Astrocyte (in vitro differentiated cells and primary cell): ENCODE data around the gene APBA2. TPM values are rescaled to one million over a fixed set of nuclear protein-coding genes. Genes with fewer than 3 reads are reported as not detected.

Source experiments
- DNase-seq: peaks from one replicate; pipeline ENCODE4 v3.0.0-alpha.2; 2010; ENCODE audit warnings: low read depth
- FAIRE-seq: peaks from 2 replicates; lab custom pipeline; 2011; peaks lifted over from hg19 to GRCh38; lab: Jason Lieb, UNC
- H2AFZ ChIP-seq: 2 replicates; pipeline ENCODE4 v1.6.0; 2012; ENCODE audit warnings: low read depth, low read length, inconsistent platforms
- H3K27ac ChIP-seq: 2 replicates; pipeline ENCODE4 v1.5.1; 2011; ENCODE audit warnings: low read depth, low read length, inconsistent platforms
- H3K27me3 ChIP-seq: 2 replicates; pipeline ENCODE4 v1.6.0; 2011; ENCODE audit warnings: low read length, inconsistent platforms; ENCODE audit not compliant: insufficient read depth
- H3K36me3 ChIP-seq: 2 replicates; pipeline ENCODE4 v1.5.1; 2011; ENCODE audit warnings: low read length, inconsistent platforms; ENCODE audit not compliant: insufficient read depth
- H3K4me1 ChIP-seq: 2 replicates; pipeline ENCODE4 v1.5.1; 2011; ENCODE audit warnings: low read length, inconsistent platforms; ENCODE audit not compliant: insufficient read depth
- H3K4me2 ChIP-seq: 2 replicates; pipeline ENCODE4 v1.6.0; 2012; ENCODE audit warnings: low read length, inconsistent platforms
- H3K4me3 ChIP-seq: 2 replicates; pipeline ENCODE4 v1.5.1; 2011; ENCODE audit warnings: low read depth, mild to moderate bottlenecking, low read length, inconsistent platforms; ENCODE audit not compliant: insufficient read depth
- H3K79me2 ChIP-seq: 2 replicates; pipeline ENCODE4 v1.6.0; 2012; ENCODE audit warnings: mild to moderate bottlenecking, low read length, inconsistent platforms; ENCODE audit not compliant: insufficient read depth
- H3K9ac ChIP-seq: 2 replicates; pipeline ENCODE4 v1.6.0; 2012; ENCODE audit warnings: mild to moderate bottlenecking, low read length, inconsistent platforms
- H3K9me3 ChIP-seq: 2 replicates; pipeline ENCODE4 v1.5.1; 2012; ENCODE audit warnings: low read depth, mild to moderate bottlenecking, low read length, inconsistent platforms; ENCODE audit not compliant: insufficient read depth
- H4K20me1 ChIP-seq: 2 replicates; pipeline ENCODE4 v1.6.0; 2012; ENCODE audit warnings: low read length, inconsistent platforms; ENCODE audit not compliant: insufficient read depth
- H3K27ac Mint-ChIP-seq: one replicate; pipeline ENCODE4 v1.8.0; 2021; ENCODE audit warnings: mild to moderate bottlenecking, mixed read lengths; ENCODE audit not compliant: unreplicated experiment
- H3K27me3 Mint-ChIP-seq: one replicate; pipeline ENCODE4 v1.8.0; 2021; ENCODE audit warnings: low read depth, mixed read lengths; ENCODE audit not compliant: unreplicated experiment
- H3K36me3 Mint-ChIP-seq: one replicate; pipeline ENCODE4 v1.8.0; 2021; ENCODE audit warnings: low read depth, mixed read lengths; ENCODE audit not compliant: unreplicated experiment
- H3K4me1 Mint-ChIP-seq: one replicate; pipeline ENCODE4 v1.8.0; 2021; ENCODE audit warnings: low read depth, mixed read lengths; ENCODE audit not compliant: unreplicated experiment
- H3K4me3 Mint-ChIP-seq: one replicate; pipeline ENCODE4 v1.8.0; 2021; ENCODE audit warnings: mild to moderate bottlenecking, moderate library complexity, mixed read lengths; ENCODE audit not compliant: unreplicated experiment
- H3K9me3 Mint-ChIP-seq: one replicate; pipeline ENCODE4 v1.8.0; 2021; ENCODE audit warnings: mild to moderate bottlenecking, mixed read lengths; ENCODE audit not compliant: unreplicated experiment
- CTCF ChIP-seq: IDR thresholded peaks from 2 replicates; pipeline ENCODE4 v1.5.1; 2011; ENCODE audit warnings: low read depth, mild to moderate bottlenecking, inconsistent platforms, low read length, moderate library complexity; ENCODE audit not compliant: insufficient read depth
- EZH2 ChIP-seq: IDR thresholded peaks from 2 replicates; pipeline ENCODE4 v1.6.1; 2012; ENCODE audit warnings: mild to moderate bottlenecking, low read length, inconsistent platforms; ENCODE audit not compliant: insufficient read depth
- total RNA-seq: library from RNA; stranded (reverse); gene quantifications from 2 replicates; pipeline ENCODE4 v1.2.1, GENCODE V29; 2021

APBA2 gene
- total RNA-seq, 1 donor from 2014 or later, result 15.2 TPM

DNA sequence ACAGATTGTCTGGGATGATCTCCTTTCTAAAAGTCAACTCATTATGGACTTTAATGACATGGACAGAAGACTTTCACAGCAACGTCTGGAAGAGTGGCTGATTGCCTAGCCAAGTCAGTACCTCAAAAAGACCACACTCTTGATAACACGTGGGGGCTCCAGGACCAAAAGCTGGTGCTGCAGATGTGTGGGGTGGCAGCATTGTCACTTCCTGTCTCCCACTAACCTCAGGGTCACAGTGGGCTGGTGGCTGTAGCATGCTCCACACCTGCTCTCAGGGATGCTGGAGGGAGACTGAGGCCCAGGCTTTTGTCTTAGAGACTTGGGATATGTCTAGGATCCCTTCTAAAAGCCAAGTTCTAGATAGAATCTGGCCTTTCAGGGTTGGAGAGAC lies 118.1 kb downstream of the APBA2 start:
- FAIRE-seq (no peak), DNase-seq (no peak)
- TF ChIP-seq EZH2 (no peak), CTCF (no peak)
- Histone ChIP-seq H2AFZ (no peak overlapping the region), H3K27me3 (no peaks in the 10 kb centered on the region), H3K4me1 (no peaks in the 10 kb centered on the region), H3K9ac (no peak overlapping the region), H3K27ac (no peak overlapping the region), H3K9me3 (no peaks in the 10 kb centered on the region), H3K36me3 (no peaks in the 10 kb centered on the region), H3K79me2 (no peaks in the 10 kb centered on the region), H3K4me2 (no peak overlapping the region), H4K20me1 (no peaks in the 10 kb centered on the region), H3K4me3 (no peak overlapping the region)
- peaks cover 4% of the 10 kb centered on the region for H3K9me3 Mint-ChIP-seq
- H3K36me3 Mint-ChIP-seq, result peaks cover 15% of the 10 kb centered on the region
- no peaks in the 10 kb centered on the region for H3K4me1 Mint-ChIP-seq
- H3K27me3 Mint-ChIP-seq, result no peaks in the 10 kb centered on the region
- H3K4me3 Mint-ChIP-seq, result no peak overlapping the region
- no peak overlapping the region for H3K27ac Mint-ChIP-seq

- H3K4me1 ChIP-seq, result no peaks in the 10 kb centered on the region
- peaks cover 4% of the 10 kb centered on the region for H3K9me3 Mint-ChIP-seq
- H3K4me2 ChIP-seq, result no peak overlapping the region
- no peaks in the 10 kb centered on the region for H3K27me3 Mint-ChIP-seq
- H3K36me3 ChIP-seq, result no peaks in the 10 kb centered on the region
- FAIRE-seq (no peak), DNase-seq (no peak)
- H3K4me3 ChIP-seq, result no peak overlapping the region
- H3K4me1 Mint-ChIP-seq, result no peaks in the 10 kb centered on the region
- H3K4me3 Mint-ChIP-seq, result no peak overlapping the region
- no peak overlapping the region for H3K9ac ChIP-seq
- H3K27me3 ChIP-seq, result no peaks in the 10 kb centered on the region
- H3K36me3 Mint-ChIP-seq, result peaks cover 15% of the 10 kb centered on the region
- no peaks in the 10 kb centered on the region for H3K79me2 ChIP-seq
- no peaks in the 10 kb centered on the region for H4K20me1 ChIP-seq
- no peak overlapping the region for H2AFZ ChIP-seq
- H3K9me3 ChIP-seq, result no peaks in the 10 kb centered on the region
- no peak for TF ChIP-seq EZH2
- TF ChIP-seq CTCF, result no peak
- no peak overlapping the region for H3K27ac ChIP-seq
- no peak overlapping the region for H3K27ac Mint-ChIP-seq
Observed at GRCh38 chr15:29005931-29006330, 120.2 kb downstream of the APBA2 start.

DNA sequence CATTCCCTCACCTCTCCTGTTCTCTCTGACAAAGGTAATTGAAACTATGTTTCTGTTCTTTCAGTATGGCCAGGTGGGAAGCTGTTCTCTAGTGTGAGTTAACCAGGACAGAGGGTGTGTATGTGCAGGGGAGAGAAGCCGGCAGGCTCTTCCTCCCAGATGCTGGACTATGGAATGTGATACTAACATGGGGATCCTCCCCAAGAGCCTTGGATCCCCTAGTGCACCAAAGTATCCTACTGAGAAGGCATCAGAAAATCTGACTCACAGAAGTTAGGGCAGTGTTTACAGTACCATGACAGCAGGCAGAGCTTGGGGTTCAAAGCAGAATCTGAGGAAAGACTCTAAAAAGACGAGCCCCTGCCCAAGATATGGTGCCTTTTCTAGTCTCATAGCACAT lies 123.1 kb downstream of the APBA2 start:
- H3K4me2 ChIP-seq, result no peak overlapping the region
- H2AFZ ChIP-seq, result no peak overlapping the region
- H3K4me3 ChIP-seq, result no peak overlapping the region
- Mint-ChIP-seq H3K36me3 (peaks cover 8% of the 10 kb centered on the region), H3K4me3 (no peak overlapping the region), H3K9me3 (no peaks in the 10 kb centered on the region), H3K4me1 (no peaks in the 10 kb centered on the region), H3K27me3 (no peaks in the 10 kb centered on the region), H3K27ac (no peak overlapping the region)
- no peak overlapping the region for H3K9ac ChIP-seq
- no peaks in the 10 kb centered on the region for H4K20me1 ChIP-seq
- no peaks in the 10 kb centered on the region for H3K79me2 ChIP-seq
- H3K27ac ChIP-seq, result no peak overlapping the region
- DNase-seq, result no peak
- TF ChIP-seq CTCF (no peak), EZH2 (no peak)
- H3K27me3 ChIP-seq, result no peaks in the 10 kb centered on the region
- FAIRE-seq, result no peak
- no peaks in the 10 kb centered on the region for H3K4me1 ChIP-seq
- no peaks in the 10 kb centered on the region for H3K36me3 ChIP-seq
- no peaks in the 10 kb centered on the region for H3K9me3 ChIP-seq
